Activated naive CD4-positive, alpha-beta T cell treated with anti-CD3 and anti-CD28 coated beads, Interleukin-2, amount 50 U/mL, for 24 hours (primary cell): ENCODE measurements around the gene TAPBPL.
A peak's percentile ranks its signal among the peaks of the same experiment; 100 is the strongest.

Source experiments
- H3K27ac Mint-ChIP-seq: one replicate; pipeline ENCODE4 v1.8.0; 2021; ENCODE audit warnings: mild to moderate bottlenecking, mixed read lengths
- H3K27me3 Mint-ChIP-seq: one replicate; pipeline ENCODE4 v1.8.0; 2021; ENCODE audit warnings: mixed read lengths
- H3K36me3 Mint-ChIP-seq: one replicate; pipeline ENCODE4 v1.8.0; 2021; ENCODE audit warnings: mixed read lengths
- H3K4me1 Mint-ChIP-seq: one replicate; pipeline ENCODE4 v1.8.0; 2021; ENCODE audit warnings: mixed read lengths
- H3K4me3 Mint-ChIP-seq: one replicate; pipeline ENCODE4 v1.8.0; 2021; ENCODE audit warnings: mild to moderate bottlenecking, mixed read lengths
- H3K9me3 Mint-ChIP-seq: one replicate; pipeline ENCODE4 v1.8.0; 2021; ENCODE audit warnings: mixed read lengths

TAPBPL gene

DNA sequence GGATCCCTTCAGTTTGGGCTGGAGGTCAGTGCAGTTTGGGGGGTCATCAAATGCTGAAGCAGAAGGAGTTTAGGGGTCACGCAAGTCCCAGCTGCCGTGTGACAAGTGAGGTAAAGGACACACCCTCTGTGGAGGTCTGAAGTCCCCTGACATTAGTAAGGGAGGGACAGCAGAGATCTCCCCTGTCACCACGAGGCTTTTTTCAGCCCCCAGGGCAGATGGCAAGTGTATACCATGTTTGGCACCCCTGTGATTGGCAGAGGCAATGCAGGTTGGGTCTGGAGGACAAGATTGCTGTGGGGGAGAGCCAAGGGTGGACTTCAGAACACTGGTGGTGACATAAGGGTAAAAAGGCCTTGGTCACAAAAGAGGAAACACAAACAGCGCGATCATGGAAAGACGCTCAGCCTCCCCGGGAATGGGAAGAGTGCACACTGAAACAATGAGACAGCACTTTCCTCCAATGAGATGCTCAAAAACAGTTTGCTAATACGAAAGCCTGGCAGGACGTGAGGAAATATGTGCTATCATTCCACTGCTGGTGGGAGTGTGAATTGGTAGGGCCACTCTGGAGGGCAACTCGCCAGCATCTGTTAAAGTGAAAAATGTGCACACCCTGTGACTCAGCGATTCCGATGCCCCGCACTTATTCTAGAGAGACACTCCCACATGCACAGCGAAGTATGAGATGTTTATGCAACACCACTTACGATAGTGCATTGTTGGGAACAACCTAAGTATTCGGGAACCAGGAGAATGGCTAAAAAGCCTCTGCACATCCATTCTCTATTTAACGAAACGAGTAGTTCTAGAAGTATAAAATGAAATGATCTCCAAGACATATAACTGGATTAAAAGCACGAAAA, 21.5 kb upstream of the TAPBPL start:
- H3K27me3 Mint-ChIP-seq, result no peaks in the 10 kb centered on the region
- no peaks in the 10 kb centered on the region for H3K36me3 Mint-ChIP-seq
- H3K9me3 Mint-ChIP-seq, result no peaks in the 10 kb centered on the region
- peak overlapping the region; percentile 94 for H3K27ac Mint-ChIP-seq
- H3K4me3 Mint-ChIP-seq, result peak overlapping the region; percentile 71
- H3K4me1 Mint-ChIP-seq, result peaks cover 80% of the 10 kb centered on the region

DNA sequence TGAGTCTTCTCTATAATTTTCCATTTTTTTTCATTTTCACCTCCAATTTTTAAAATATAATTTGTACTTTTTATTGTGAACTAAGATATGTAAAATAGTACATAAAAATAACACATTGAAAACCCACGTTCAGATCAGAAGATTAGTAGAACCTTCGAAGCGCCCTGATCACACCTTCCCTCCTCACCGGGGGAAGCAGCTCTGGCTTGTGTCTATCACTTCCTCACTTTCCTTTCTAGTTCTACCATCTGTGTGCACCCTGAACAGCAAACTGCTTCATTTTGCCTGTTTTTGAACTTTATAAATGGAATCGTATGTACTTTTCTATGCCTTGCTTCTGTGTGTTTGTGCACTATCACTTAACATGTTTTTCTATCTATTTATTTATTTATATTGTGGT, 18.9 kb upstream of the TAPBPL start:
- Mint-ChIP-seq H3K4me3 (peak overlapping the region; percentile 57), H3K9me3 (no peaks in the 10 kb centered on the region), H3K27ac (peak overlapping the region; percentile 79), H3K27me3 (no peaks in the 10 kb centered on the region), H3K4me1 (peaks cover 57% of the 10 kb centered on the region), H3K36me3 (no peaks in the 10 kb centered on the region)

DNA sequence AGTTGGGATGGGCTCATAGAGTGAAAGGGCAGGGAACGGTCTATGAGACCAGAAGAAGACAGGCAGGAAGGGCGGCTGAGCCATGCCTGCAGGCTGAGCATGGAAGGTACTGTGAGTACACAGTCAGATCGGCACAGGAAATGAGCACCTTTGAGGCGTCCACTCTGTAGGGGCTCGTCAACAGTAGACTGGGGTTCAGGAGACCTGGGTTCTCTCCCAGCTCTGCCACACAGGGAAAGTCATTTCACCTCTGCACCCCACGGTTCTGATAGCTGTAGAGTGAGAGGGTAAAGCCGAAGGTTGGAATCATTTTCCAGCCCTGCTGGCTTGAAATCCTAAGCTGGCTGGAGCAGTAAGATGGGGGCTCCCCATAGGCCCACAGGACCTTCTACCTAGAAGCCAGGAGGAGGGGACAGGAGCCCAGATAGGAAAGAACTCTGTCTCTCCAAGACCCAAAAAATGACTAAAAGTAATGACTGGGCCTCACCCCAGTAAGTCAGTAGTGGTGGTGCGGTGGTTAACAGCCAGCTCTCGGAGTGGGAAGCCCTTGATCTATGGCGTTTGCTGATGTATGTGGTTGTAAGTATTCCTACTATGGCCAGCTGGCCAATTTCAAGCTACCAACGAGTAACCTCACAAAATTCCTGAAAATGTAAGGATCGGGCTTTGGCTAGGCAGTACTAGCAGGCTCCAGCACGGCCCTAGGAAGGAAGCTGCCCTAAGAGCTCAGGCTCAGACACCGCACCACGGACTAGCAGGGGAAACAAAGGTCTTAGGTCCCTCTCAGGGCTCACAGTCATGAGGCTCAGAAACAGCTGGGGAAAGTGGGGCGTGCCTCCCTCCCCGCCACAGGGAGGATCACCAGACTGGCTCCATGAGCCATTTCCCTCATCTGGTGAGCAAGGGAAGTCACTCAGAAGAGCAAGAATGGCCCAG, 17.4 kb upstream of the TAPBPL start:
- Mint-ChIP-seq H3K27ac (peak overlapping the region; percentile 88), H3K27me3 (no peaks in the 10 kb centered on the region), H3K36me3 (no peaks in the 10 kb centered on the region), H3K4me3 (peak overlapping the region; percentile 34), H3K4me1 (peaks cover 54% of the 10 kb centered on the region), H3K9me3 (no peaks in the 10 kb centered on the region)

DNA sequence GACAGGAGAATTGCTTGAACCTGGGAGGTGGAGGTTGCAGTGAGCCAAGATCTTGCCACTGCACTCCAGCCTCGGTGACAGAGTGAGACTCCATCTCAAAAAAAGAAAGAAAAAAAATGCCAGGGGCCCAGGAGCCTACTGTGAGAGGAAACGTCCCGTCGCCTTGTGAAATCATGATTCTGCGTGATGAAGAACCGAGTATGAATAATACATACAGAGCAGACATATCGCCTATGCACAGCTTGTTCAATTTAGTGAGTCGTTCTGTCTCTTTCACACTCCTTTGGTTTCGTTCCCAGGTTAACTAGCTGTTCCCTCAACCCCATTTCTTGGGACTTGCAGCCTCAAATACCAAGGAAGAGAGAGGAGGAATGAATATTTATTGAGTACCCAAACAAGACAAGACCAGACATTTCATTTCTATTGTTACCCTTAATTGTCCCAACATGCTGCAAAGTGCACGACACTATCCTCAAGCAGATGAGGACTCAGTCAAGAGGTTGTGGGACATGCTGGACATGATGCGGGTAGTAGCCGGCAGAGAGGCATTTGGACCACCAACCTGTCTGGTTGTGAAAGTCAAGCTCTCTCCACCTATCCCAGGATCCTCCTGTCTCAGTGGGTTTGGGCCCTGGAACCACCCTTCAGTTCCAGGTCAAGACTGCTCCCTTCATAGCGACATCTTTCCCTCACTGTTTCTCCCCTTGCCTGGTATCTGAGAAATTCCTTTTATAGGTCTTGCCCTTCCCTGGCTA, 15.7 kb upstream of the TAPBPL start:
- H3K27me3 Mint-ChIP-seq, result no peaks in the 10 kb centered on the region
- H3K27ac Mint-ChIP-seq, result no peak overlapping the region
- H3K4me3 Mint-ChIP-seq, result no peak overlapping the region
- H3K4me1 Mint-ChIP-seq, result peaks cover 44% of the 10 kb centered on the region
- H3K36me3 Mint-ChIP-seq, result no peaks in the 10 kb centered on the region
- H3K9me3 Mint-ChIP-seq, result no peaks in the 10 kb centered on the region

DNA sequence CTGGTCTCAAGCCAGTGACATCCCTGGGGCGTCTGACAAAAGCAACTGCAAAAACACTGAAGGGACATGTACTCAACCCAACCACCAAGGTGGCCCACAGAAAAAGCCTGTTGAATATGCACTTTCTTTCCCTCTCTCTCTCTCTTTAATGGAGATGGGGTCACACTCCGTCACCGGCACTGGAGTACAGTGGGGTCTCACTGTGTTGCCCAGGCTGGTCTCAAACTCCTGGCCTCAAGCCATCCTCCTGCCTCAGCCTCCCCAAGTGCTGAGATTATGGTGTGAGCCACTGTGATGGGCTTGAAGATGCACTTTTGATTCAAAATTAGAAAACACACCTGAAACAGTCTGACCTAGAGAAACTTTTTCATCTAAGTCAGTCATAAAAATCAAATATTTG, 14.3 kb upstream of the TAPBPL start:
- Mint-ChIP-seq H3K36me3 (no peaks in the 10 kb centered on the region), H3K27ac (no peak overlapping the region), H3K9me3 (no peaks in the 10 kb centered on the region), H3K4me1 (peaks cover 49% of the 10 kb centered on the region), H3K4me3 (no peak overlapping the region), H3K27me3 (no peaks in the 10 kb centered on the region)

DNA sequence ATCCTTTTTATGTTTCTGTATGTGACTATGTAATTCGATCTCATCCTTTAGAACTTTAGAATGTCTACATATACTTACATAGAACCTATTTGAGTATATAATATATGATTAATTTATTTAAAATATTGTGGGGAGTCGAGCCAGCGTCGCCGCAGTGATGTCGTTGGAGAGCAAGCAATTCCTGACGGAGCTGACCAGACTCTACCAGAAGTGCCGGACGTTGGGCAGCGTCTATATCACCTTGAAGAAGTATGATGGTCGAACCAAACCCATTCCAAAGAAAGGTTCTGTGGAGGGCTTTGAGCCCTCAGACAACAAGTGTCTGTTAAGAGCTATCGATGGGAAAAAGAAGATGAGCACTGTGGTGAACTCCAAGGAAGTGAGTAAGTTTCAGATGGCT, 13.5 kb upstream of the TAPBPL start:
- Mint-ChIP-seq H3K27me3 (no peaks in the 10 kb centered on the region), H3K36me3 (no peaks in the 10 kb centered on the region), H3K9me3 (no peaks in the 10 kb centered on the region), H3K4me3 (peak overlapping the region; percentile 9), H3K27ac (peak overlapping the region; percentile 53), H3K4me1 (peaks cover 49% of the 10 kb centered on the region)

DNA sequence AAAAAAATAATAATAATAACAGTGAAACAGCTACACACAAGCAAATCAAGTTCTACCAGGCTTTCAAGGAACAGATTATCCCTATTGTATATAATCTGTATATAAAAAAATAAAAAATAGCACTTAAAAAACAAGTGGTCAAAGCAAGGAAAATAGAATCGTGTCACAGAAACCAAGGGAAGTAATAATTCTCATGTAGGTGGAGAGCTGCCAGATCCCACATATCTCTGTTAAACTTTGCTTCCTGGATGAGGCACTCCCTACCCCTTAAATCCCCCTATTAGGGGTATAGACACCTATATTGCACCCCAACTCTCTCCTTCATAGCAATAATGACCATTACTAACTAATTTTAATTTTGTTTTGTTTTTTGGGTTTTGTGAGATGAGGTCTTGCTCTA, 11.5 kb upstream of the TAPBPL start:
- Mint-ChIP-seq H3K27me3 (no peaks in the 10 kb centered on the region), H3K9me3 (no peaks in the 10 kb centered on the region), H3K27ac (peak overlapping the region; percentile 59), H3K36me3 (peaks cover 2% of the 10 kb centered on the region), H3K4me3 (no peak overlapping the region), H3K4me1 (peaks cover 46% of the 10 kb centered on the region)

DNA sequence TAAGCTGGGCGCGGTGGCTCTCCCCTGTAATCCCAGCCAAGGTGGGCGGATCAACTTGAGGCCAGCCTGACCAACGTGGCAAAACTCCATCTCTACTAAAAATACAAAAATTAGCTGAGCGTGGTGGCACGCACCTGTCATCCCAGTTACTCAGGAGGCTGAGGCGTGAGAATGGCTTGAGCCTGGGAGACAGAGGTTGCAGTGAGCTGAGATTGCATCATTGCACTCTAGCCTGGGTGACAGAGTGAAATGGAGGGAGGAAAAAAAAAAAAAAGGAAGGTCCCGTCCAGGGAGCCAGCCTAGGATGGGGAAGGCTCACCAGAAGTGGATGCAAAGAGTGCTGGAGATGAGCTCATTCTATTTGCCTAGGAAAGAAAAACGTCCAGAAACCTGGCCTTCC, 9.0 kb upstream of the TAPBPL start:
- Mint-ChIP-seq H3K27me3 (no peaks in the 10 kb centered on the region), H3K27ac (peak overlapping the region; percentile 93), H3K4me3 (peak overlapping the region; percentile 94), H3K4me1 (peaks cover 65% of the 10 kb centered on the region), H3K9me3 (no peaks in the 10 kb centered on the region), H3K36me3 (peaks cover 5% of the 10 kb centered on the region)

DNA sequence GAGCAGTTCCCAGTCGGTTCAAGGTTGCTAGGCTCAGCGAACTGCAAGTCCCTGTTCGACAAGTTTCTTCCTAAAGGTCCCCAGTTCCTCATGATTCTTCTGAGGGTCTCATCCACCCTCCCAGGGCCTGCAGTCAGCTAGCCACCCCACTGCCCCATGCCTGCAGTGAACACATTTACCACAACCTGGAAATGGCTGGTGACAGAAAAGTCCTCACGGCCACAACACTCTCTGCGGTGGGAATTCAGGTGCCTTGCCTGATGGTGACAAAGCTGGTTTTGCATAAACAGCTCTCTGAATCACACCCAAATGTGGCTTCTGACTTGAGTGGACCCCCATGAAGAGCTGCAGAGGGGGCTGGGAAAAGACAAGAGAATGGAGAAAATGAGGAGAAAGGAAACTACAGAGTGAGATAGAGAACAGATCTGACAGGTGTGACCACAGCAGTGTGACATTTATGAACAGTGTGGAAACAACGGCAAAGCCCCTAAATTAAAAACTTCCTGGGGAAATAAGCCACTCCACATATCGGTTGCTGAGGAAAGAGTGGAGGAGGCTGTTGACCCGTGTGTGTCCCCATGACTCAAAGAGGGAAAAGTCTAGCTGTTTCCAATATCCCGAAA, 8.4 kb upstream of the TAPBPL start:
- peak overlapping the region; percentile 94 for H3K4me3 Mint-ChIP-seq
- H3K9me3 Mint-ChIP-seq, result no peaks in the 10 kb centered on the region
- peaks cover 69% of the 10 kb centered on the region for H3K4me1 Mint-ChIP-seq
- peaks cover 7% of the 10 kb centered on the region for H3K36me3 Mint-ChIP-seq
- peak overlapping the region; percentile 90 for H3K27ac Mint-ChIP-seq
- H3K27me3 Mint-ChIP-seq, result no peaks in the 10 kb centered on the region

DNA sequence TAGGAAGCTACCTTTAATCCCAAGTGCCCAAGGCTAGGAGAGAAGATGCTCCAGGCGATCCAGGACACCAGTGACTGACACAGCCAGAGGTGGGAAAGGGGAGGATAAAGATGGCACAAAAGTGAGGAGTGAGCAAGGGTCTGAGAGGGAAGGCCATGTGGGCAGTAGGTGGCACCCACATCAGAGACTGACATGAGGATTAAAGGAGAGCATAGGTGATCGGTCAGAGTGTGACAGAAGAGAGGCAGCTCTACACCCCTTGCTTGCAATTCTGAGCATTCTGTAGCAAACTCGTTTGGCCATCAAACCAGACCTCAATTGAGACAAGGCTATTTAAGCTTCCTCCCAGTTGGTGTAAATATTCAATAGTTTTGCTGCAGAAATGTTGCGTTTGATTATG, 7.8 kb upstream of the TAPBPL start:
- Mint-ChIP-seq H3K27me3 (no peaks in the 10 kb centered on the region), H3K27ac (peak overlapping the region; percentile 90), H3K36me3 (peaks cover 7% of the 10 kb centered on the region), H3K4me1 (peaks cover 66% of the 10 kb centered on the region), H3K4me3 (peak overlapping the region; percentile 94), H3K9me3 (no peaks in the 10 kb centered on the region)

DNA sequence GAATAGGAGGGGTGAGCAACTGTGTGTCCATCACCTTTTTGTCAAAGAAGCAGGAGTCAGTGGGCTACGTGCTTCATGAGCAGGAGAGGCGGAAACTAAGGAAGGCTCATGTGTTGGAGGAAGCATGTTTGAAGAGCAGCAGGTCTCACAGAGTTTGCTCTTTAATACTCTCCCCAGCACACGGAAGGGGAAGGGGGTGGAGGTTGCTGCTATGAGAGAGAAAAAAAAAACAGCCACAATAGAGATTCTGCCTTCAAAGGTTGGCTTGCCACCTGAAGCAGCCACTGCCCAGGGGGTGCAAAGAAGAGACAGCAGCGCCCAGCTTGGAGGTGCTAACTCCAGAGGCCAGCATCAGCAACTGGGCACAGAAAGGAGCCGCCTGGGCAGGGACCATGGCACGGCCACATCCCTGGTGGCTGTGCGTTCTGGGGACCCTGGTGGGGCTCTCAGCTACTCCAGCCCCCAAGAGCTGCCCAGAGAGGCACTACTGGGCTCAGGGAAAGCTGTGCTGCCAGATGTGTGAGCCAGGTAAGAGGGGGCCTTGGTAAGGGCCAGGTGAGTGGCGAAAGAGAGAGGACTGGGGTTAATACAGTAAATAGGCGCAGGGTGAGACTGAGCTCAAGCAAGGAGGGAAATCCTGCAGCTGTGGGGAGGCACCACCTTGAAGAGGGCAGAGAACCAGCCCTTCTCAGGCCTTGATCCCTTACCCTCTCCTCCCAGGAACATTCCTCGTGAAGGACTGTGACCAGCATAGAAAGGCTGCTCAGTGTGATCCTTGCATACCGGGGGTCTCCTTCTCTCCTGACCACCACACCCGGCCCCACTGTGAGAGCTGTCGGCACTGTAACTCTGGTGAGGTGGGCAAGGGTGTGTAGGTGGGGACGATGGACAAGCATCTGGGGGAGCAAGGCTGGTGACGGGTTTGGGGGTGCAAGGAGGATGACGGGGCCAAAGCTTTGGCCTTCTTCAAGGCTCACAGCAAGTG, 6.8 kb upstream of the TAPBPL start, which contains the start of gene CD27:
Gene CD27 (plus strand): TSS at position 252 of the 985 bp plus-strand sequence. CDS start 141 bp downstream, at position 393.
- peaks cover 67% of the 10 kb centered on the region for H3K4me1 Mint-ChIP-seq
- H3K9me3 Mint-ChIP-seq, result no peaks in the 10 kb centered on the region
- peak within 1 kb of the TSS; percentile 90 for H3K27ac Mint-ChIP-seq
- H3K36me3 Mint-ChIP-seq, result peaks cover 7% of the 10 kb centered on the region
- H3K27me3 Mint-ChIP-seq, result no peaks in the 10 kb centered on the region
- H3K4me3 Mint-ChIP-seq, result peak within 1 kb of the TSS; percentile 94

DNA sequence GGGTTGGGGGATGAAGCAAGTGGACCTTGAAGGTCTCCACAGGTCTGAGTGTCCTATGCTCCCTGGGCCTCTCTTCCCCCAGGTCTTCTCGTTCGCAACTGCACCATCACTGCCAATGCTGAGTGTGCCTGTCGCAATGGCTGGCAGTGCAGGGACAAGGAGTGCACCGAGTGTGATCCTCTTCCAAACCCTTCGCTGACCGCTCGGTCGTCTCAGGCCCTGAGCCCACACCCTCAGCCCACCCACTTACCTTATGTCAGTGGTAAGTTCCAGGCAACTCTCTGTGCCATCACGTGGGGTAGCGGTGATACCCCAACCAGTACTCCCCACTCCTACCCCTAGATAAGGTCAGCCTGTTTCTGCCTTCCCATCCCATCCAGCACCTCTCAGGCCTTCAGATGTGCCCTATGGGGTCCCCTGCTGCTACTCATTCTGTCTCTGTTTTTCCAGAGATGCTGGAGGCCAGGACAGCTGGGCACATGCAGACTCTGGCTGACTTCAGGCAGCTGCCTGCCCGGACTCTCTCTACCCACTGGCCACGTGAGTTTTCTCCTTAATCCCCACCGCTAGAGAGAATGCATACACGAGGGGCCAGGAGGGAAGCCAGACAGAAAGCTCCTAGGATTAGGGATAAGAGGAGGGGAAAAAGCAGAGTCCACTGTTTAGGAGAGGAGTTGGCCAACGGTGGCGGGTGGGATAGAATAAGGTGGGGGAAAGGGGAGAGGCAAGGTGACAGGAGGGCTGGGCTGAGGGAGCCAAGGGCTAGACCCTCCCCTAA, 1.6 kb upstream of the TAPBPL start:
- Mint-ChIP-seq H3K4me1 (peaks cover 69% of the 10 kb centered on the region), H3K27ac (peak overlapping the region; percentile 100), H3K4me3 (peak overlapping the region; percentile 100), H3K27me3 (no peaks in the 10 kb centered on the region), H3K36me3 (peaks cover 23% of the 10 kb centered on the region), H3K9me3 (no peaks in the 10 kb centered on the region)

DNA sequence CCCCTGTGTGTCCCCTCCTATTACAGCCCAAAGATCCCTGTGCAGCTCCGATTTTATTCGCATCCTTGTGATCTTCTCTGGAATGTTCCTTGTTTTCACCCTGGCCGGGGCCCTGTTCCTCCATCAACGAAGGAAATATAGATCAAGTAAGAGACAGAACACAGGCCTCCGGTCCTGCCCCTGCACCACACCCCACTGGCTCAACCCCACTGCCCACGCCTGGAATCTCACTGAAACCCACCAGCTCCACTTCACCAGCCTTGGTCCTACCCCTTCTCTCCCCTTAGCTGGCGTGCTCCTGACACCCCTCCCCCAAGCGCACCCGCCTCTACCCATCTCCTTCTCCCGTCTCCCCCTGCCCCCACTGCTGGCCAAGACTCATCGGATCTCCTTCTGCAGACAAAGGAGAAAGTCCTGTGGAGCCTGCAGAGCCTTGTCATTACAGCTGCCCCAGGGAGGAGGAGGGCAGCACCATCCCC, 934 bp upstream of the TAPBPL start:
- peaks cover 73% of the 10 kb centered on the region for H3K4me1 Mint-ChIP-seq

More for the DNA sequence above, 934 bp upstream of the TAPBPL start:
- H3K4me3 Mint-ChIP-seq, result peak overlapping the region; percentile 100
- peaks cover 21% of the 10 kb centered on the region for H3K36me3 Mint-ChIP-seq
- peak overlapping the region; percentile 100 for H3K27ac Mint-ChIP-seq
- no peaks in the 10 kb centered on the region for H3K9me3 Mint-ChIP-seq
- H3K27me3 Mint-ChIP-seq, result no peaks in the 10 kb centered on the region
